Measurements from ENCODE around the gene MOV10L1. TPM values are rescaled to one million over a fixed set of nuclear protein-coding genes. Genes with fewer than 3 reads are reported as not detected.

The MOV10L1 gene
- total RNA-seq, 1 donor from 2014 or later, result 1.1 TPM

DNA sequence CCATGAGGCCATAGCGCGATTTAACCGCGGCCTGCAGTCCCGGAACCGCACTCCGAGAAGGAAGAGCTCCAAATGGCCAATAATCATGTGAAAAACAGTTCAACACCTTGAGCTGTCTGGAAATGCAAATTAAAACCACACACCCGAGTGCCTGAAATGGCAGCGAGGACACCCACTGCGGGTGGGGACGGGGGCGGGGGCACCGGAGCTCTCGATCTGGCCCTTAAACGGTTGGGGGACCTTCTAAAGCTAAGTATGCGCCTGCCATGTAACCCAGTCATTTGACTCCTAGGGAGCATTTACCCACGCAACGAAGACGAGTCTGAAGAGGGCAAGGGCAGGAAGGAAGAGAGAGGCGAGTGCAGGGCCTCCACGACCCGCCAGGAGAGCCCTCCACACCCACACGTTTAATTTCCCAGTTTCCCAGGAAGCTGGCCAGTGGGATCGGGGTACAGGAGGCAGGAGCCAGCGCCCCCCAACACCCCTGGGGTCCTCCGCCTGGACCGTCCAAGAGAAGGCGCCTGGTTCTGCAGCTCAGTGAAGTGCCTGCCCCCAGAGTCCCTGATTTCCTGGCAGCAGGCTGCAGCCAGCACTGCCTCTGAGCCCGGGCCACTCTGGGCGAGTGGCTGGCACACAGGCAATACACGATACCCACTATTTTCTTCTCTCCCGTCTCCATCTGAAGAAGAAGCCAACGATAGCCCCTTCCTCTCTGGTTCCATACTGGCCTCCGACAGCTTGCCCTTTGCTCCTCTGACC, 33.4 kb upstream of the MOV10L1 start:
- H3K27ac Mint-ChIP-seq (ENCODE audit: unreplicated experiment), result no peak overlapping the region

DNA sequence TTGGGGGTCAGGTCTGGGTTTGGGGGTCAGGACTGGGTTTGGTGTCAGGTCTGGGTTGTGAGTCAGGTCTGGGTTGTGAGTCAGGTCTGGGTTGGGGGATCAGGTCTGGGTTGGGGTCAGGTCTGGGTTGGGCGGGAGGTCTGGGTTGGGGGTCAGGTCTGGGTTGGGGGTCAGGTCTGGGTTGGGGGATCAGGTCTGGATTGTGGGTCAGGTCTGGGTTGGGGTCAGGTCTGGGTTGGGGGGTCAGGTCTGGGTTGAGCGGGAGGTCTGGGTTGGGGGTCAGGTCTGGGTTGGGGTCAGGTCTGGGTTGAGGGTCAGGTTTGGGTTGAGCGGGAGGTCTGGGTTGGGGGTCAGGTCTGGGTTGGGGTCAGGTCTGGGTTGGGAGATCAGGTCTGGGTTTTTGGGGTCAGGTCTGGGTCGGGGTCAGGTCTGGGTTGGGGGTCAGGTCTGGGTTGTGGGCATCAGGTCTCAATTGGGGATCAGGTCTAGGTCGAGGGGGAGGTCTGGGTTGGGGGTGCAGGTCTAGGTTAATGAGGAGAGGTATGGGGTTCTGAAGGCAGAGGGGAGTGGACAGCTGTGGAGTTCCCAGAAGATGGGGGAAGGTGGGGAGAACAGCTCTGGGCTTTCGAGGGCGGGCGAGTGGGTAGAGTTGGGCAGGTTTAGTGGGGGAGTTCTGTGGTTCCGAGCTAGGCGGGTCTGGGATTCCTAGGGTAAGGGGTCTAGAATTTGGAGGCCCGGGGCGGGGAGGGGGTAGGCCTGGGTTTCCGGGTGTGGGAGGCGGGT, 32.3 kb upstream of the MOV10L1 start:
- no peaks in the 10 kb centered on the region for H3K27me3 Mint-ChIP-seq (ENCODE audit: low read depth)
- no peak overlapping the region for H3K27ac Mint-ChIP-seq (ENCODE audit: unreplicated experiment)
- peaks cover 14% of the 10 kb centered on the region for H3K9me3 Mint-ChIP-seq (ENCODE audit: low read depth)
- peaks cover 6% of the 10 kb centered on the region for H3K36me3 Mint-ChIP-seq (ENCODE audit: low read depth)
- TF ChIP-seq, protein P1, sequence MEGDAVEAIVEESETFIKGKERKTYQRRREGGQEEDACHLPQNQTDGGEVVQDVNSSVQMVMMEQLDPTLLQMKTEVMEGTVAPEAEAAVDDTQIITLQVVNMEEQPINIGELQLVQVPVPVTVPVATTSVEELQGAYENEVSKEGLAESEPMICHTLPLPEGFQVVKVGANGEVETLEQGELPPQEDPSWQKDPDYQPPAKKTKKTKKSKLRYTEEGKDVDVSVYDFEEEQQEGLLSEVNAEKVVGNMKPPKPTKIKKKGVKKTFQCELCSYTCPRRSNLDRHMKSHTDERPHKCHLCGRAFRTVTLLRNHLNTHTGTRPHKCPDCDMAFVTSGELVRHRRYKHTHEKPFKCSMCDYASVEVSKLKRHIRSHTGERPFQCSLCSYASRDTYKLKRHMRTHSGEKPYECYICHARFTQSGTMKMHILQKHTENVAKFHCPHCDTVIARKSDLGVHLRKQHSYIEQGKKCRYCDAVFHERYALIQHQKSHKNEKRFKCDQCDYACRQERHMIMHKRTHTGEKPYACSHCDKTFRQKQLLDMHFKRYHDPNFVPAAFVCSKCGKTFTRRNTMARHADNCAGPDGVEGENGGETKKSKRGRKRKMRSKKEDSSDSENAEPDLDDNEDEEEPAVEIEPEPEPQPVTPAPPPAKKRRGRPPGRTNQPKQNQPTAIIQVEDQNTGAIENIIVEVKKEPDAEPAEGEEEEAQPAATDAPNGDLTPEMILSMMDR (IDR thresholded peaks at IDR 0.05), result no peak
- H3K4me1 Mint-ChIP-seq (ENCODE audit: low read depth), result peaks cover 15% of the 10 kb centered on the region
- no peak for DNase-seq (ENCODE audit: low spot score)
- H3K4me3 Mint-ChIP-seq (ENCODE audit: unreplicated experiment), result no peak overlapping the region

More for the DNA sequence above, 33.4 kb upstream of the MOV10L1 start:
- H3K9me3 Mint-ChIP-seq (ENCODE audit: low read depth), result peaks cover 20% of the 10 kb centered on the region
- H3K4me1 Mint-ChIP-seq (ENCODE audit: low read depth), result peaks cover 15% of the 10 kb centered on the region
- H3K4me3 Mint-ChIP-seq (ENCODE audit: unreplicated experiment), result no peak overlapping the region
- TF ChIP-seq, protein P1 (IDR thresholded peaks at IDR 0.05), result no peak
- no peaks in the 10 kb centered on the region for H3K27me3 Mint-ChIP-seq (ENCODE audit: low read depth)
- H3K36me3 Mint-ChIP-seq (ENCODE audit: low read depth), result peaks cover 8% of the 10 kb centered on the region
- no peak for DNase-seq (ENCODE audit: low spot score)

DNA sequence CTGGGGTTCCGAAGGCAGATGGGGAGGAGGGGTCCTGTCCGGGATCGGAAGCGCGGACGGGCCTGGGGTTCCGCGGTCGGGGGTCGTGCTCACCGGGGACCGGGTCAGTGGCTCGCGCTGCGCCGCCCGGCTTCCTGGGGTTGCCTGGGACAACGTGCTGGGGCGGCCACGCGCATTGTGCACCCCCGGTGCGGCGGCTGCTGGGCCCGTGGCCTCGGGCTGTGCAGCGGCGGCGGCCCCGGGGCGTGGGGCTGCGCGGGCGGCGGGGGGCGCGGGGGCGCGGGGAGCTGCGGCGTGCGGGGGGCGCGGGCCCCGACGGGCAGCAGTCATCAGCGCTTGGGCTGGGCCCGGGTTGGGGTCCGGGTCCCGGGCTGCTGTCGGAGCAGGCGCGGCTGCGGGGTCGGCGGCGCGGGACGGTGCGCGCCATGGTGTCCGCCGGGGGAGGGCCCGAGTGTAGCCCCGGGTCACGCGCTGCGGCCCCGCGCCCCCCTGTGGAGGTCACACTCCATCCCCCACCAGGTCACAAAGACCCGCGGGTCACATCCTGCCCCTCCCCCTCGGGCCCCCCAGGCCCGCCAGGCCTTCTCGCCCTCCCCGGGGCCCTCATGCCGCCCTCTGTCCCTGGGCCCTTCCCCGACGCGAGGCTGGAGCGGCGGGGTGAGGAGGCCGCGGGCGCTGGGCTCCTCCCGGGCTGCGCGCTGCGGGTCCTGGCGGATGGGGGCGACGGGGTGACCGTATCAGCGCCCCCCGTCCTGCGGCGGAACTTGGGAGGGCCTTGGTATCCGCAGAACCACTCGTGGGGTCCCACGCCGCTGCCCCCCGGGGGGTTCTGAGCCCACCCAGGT, 31.5 kb upstream of the MOV10L1 start, which contains the start of gene TTLL8:
Gene TTLL8, minus strand, starts transcription at position 238 of the 845 bp plus-strand sequence.
- Mint-ChIP-seq H3K4me1 (ENCODE audit: low read depth) (peaks cover 15% of the 10 kb centered on the region), H3K4me3 (ENCODE audit: unreplicated experiment) (peak within 1 kb of the TSS; percentile 63), H3K27ac (ENCODE audit: unreplicated experiment) (peak within 1 kb of the TSS; percentile 80), H3K9me3 (ENCODE audit: low read depth) (peaks cover 8% of the 10 kb centered on the region), H3K36me3 (ENCODE audit: low read depth) (peaks cover 5% of the 10 kb centered on the region), H3K27me3 (ENCODE audit: low read depth) (no peaks in the 10 kb centered on the region)
- TF ChIP-seq, protein P1 (IDR thresholded peaks at IDR 0.05), result no peak
- no peak for DNase-seq (ENCODE audit: low spot score)

DNA sequence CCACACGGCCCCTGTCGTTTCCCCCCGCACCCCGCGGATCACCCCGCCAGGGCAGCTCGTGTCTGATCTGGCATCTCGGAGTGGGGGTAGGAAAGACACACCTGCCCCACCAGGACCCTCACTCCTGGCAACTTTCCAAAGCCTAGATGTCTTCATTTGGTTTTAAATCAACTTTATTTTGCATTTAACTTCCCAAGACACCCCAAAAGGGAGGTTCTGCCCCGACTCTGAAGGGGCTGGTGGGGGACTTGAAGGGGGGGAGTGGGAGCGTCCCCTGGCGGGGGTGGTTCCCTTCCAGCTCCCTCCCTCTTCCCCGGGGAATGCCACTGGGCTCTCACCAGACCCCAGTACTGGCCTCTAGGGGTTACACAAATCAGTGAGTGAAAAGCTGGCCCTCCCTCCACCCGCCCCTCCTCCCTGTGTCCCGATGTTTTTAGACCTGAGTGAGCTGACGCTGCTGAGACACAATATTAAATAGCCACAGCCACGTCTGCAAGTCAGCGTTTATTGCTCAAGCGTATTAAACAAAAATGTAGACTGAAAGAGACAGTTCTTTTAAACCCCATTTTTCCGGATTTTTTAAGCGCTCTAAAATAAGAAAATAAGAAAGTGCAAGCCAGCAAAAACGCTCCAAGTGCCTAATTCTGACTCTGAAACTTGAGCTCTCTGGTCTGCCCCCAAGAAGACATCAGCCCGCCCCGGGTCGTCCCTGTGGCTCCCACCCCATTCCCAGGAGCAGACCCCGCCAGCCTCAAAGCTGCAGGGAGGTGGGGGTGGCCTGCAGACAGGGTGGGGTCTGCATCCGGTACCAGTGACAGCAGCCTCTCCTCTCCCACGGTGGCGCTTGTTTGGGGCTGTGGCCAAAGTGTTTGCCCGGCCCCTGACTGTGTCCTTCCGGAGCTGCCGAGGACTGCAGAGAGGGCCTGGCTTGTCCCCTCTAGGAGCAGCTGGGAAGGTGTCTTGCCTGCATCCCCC, 30.6 kb upstream of the MOV10L1 start:
- TF ChIP-seq, protein P1 (IDR thresholded peaks at IDR 0.05), result peak; percentile 54
- Mint-ChIP-seq H3K4me3 (ENCODE audit: unreplicated experiment) (peak overlapping the region; percentile 63), H3K4me1 (ENCODE audit: low read depth) (peaks cover 15% of the 10 kb centered on the region), H3K9me3 (ENCODE audit: low read depth) (no peaks in the 10 kb centered on the region), H3K27ac (ENCODE audit: unreplicated experiment) (peak overlapping the region; percentile 80), H3K27me3 (ENCODE audit: low read depth) (no peaks in the 10 kb centered on the region), H3K36me3 (ENCODE audit: low read depth) (no peaks in the 10 kb centered on the region)
- DNase-seq (ENCODE audit: low spot score), result no peak
